SK-N-SH (cell line): Measurements from ENCODE around the gene CNTN4. TPM values are rescaled to one million over a fixed set of nuclear protein-coding genes. Genes with fewer than 3 reads are reported as not detected.

Experiments
- CTCF ChIA-PET: fragments of 300-600, 350-600 bp; formaldehyde crosslinking; extraction: SDS; loops from one replicate; lab custom pipeline; 2021; lab: Yijun Ruan, JAX
- POLR2A ChIA-PET: fragments of 350-600 bp; sonication (Branson Sonifier 250); formaldehyde crosslinking; extraction: SDS; loops from one replicate; lab custom pipeline; 2020; ENCODE audit warnings: antibody characterized with exemption, inconsistent platforms; lab: Yijun Ruan, JAX
- DNase-seq: peaks from one replicate; pipeline ENCODE4 v3.0.0; 2012
- H2AFZ ChIP-seq: fragments of 200-600 bp; sonication (generic); 2 replicates; pipeline ENCODE4 v1.8.1; 2016; ENCODE audit warnings: antibody characterized with exemption, mild to moderate bottlenecking, low read depth
- H3F3A ChIP-seq: fragments of 200-600 bp; sonication (generic); replicated peaks from 2 replicates; pipeline ENCODE3; 2016; ENCODE audit warnings: antibody characterized with exemption, mild to moderate bottlenecking; ENCODE audit not compliant: insufficient read depth
- H3K27ac ChIP-seq, 2 experiments: fragments of 200-500 bp in 1 of 2; fragments of 200-600 bp in 1 of 2; sonication (Bioruptor generic) in 1 of 2; sonication (generic), shearing (Covaris generic) in 1 of 2; 2 replicates each; pipeline versions ENCODE4 v1.5.1 to v1.6.1; 2014 to 2016; ENCODE audit warnings: low read depth in 2 of 2, inconsistent platforms in 1 of 2, low read length in 1 of 2, mild to moderate bottlenecking in 1 of 2, mixed read lengths in 1 of 2
- H3K27me3 ChIP-seq: fragments of 200-600 bp; sonication (generic), shearing (Covaris generic); 2 replicates; pipeline ENCODE4 v1.6.1; 2016; ENCODE audit warnings: mixed run types; ENCODE audit not compliant: insufficient read depth
- H3K36me3 ChIP-seq, 2 experiments: fragments of 200-500 bp in 1 of 2; fragments of 200-600 bp in 1 of 2; sonication (Bioruptor generic) in 1 of 2; sonication (generic) in 1 of 2; replicated peaks in 1 of 2; 2 replicates each; pipeline versions ENCODE3 to v1.5.1; 2014 to 2016; ENCODE audit warnings: low read length in 1 of 2, mild to moderate bottlenecking in 1 of 2; ENCODE audit not compliant: insufficient read depth in 2 of 2, control insufficient read depth in 1 of 2
- H3K4me1 ChIP-seq, 2 experiments: fragments of 200-500 bp in 1 of 2; fragments of 200-600 bp in 1 of 2; sonication (Bioruptor generic) in 1 of 2; sonication (generic), shearing (Covaris generic) in 1 of 2; 2 replicates each; pipeline versions ENCODE4 v1.5.1 to v1.6.1; 2014 to 2016; ENCODE audit warnings: low read depth in 1 of 2, low read length in 1 of 2, mixed run types in 1 of 2; ENCODE audit not compliant: insufficient read depth in 2 of 2, control insufficient read depth in 1 of 2
- H3K4me2 ChIP-seq: fragments of 200-600 bp; sonication (generic), shearing (Covaris generic); 2 replicates; pipeline ENCODE4 v1.6.1; 2017; ENCODE audit warnings: mixed run types
- H3K4me3 ChIP-seq, 2 experiments: fragments of 200-500 bp in 1 of 2; fragments of 200-600 bp in 1 of 2; sonication (Bioruptor generic) in 1 of 2; sonication (generic), shearing (Covaris generic) in 1 of 2; 2 replicates each; pipeline versions ENCODE4 v1.5.1 to v1.8.1; 2014 to 2016; ENCODE audit warnings: low read depth in 2 of 2, inconsistent platforms in 1 of 2, low read length in 1 of 2, mild to moderate bottlenecking in 1 of 2, mixed read lengths in 1 of 2, moderate library complexity in 1 of 2
- H3K79me2 ChIP-seq: fragments of 200-600 bp; sonication (generic); 2 replicates; pipeline ENCODE4 v1.8.1; 2017; ENCODE audit warnings: mild to moderate bottlenecking; ENCODE audit not compliant: insufficient read depth
- H3K9ac ChIP-seq: fragments of 200-600 bp; sonication (generic); 2 replicates; pipeline ENCODE4 v1.6.1; 2017; ENCODE audit warnings: mixed run types
- H3K9me2 ChIP-seq: fragments of 200-600 bp; sonication (generic); 2 replicates; pipeline ENCODE4 v1.6.1; 2017; ENCODE audit warnings: mixed run types
- H3K9me3 ChIP-seq: fragments of 200-600 bp; sonication (generic); 2 replicates; pipeline ENCODE4 v1.6.1; 2017; ENCODE audit warnings: mixed run types, mild to moderate bottlenecking, moderate library complexity
- H4K20me1 ChIP-seq: fragments of 200-600 bp; sonication (generic); 2 replicates; pipeline ENCODE4 v1.6.1; 2017; ENCODE audit warnings: mild to moderate bottlenecking, mixed run types; ENCODE audit not compliant: insufficient read depth
- ELF1 ChIP-seq: IDR thresholded peaks from 2 replicates; pipeline ENCODE4 v1.4.0; 2012
- EP300 ChIP-seq, 2 experiments: IDR thresholded peaks; 2 replicates each; pipeline versions ENCODE4 v1.4.0 to v1.6.1; 2012; ENCODE audit warnings: borderline replicate concordance in 1 of 2, low read depth in 1 of 2, low read length in 1 of 2
- FOXJ3 ChIP-seq: sonication (generic); formaldehyde crosslinking; IDR thresholded peaks from 2 replicates; pipeline ENCODE4 v1.5.1; 2020; ENCODE audit warnings: mild to moderate bottlenecking, missing genetic modification reagents
- JUND ChIP-seq: IDR thresholded peaks from 2 replicates; pipeline ENCODE4 v1.4.0; 2012
- MAX ChIP-seq: IDR thresholded peaks from 2 replicates; pipeline ENCODE4 v1.4.0; 2012; ENCODE audit warnings: low read depth
- MEF2A ChIP-seq: IDR thresholded peaks from 2 replicates; pipeline ENCODE4 v1.4.0; 2012; ENCODE audit warnings: low read depth, borderline replicate concordance
- MXI1 ChIP-seq: IDR thresholded peaks from 2 replicates; pipeline ENCODE4 v1.6.1; 2012; ENCODE audit warnings: mild to moderate bottlenecking, low read depth, low read length, improper control_type of control experiment
- NFIC ChIP-seq: IDR thresholded peaks from 2 replicates; pipeline ENCODE4 v1.4.0; 2012; ENCODE audit warnings: borderline replicate concordance
- PBX3 ChIP-seq: IDR thresholded peaks from 2 replicates; pipeline ENCODE4; 2012
- POLR2AphosphoS5 ChIP-seq: IDR thresholded peaks from 2 replicates; pipeline ENCODE4 v1.6.1; 2012; ENCODE audit warnings: low read depth, low read length
- RCOR1 ChIP-seq: fragments of 150-350 bp; IDR thresholded peaks from 2 replicates; pipeline ENCODE4 v1.6.1; 2017; ENCODE audit warnings: antibody characterized with exemption, low read length
- REST ChIP-seq: IDR thresholded peaks from 2 replicates; pipeline ENCODE4 v1.6.1; 2012; ENCODE audit warnings: mild to moderate bottlenecking, low read depth, low read length, moderate library complexity
- RXRA ChIP-seq: IDR thresholded peaks from 2 replicates; pipeline ENCODE4 v1.4.0; 2012; ENCODE audit warnings: low read depth, mild to moderate bottlenecking, borderline replicate concordance
- SIN3A ChIP-seq: IDR thresholded peaks from 2 replicates; pipeline ENCODE4 v1.6.1; 2012; ENCODE audit warnings: low read depth, mild to moderate bottlenecking, low read length, moderate library complexity, borderline replicate concordance
- TAF1 ChIP-seq: IDR thresholded peaks from 2 replicates; pipeline ENCODE4 v1.6.1; 2012; ENCODE audit warnings: low read depth, mild to moderate bottlenecking, low read length, moderate library complexity, borderline replicate concordance
- TCF12 ChIP-seq: IDR thresholded peaks from 2 replicates; pipeline ENCODE4 v1.4.0; 2012
- USF1 ChIP-seq: IDR thresholded peaks from 2 replicates; pipeline ENCODE4 v1.4.0; 2012; ENCODE audit warnings: low read depth, borderline replicate concordance
- YY1 ChIP-seq: IDR thresholded peaks from 2 replicates; pipeline ENCODE4 v1.4.0; 2012; ENCODE audit warnings: low read depth, mild to moderate bottlenecking
- ZBTB33 ChIP-seq: IDR thresholded peaks from 2 replicates; pipeline ENCODE4 v1.4.0; 2012; ENCODE audit warnings: low read depth, borderline replicate concordance
- WGBS: methylation state at CpG from one replicate; pipeline ENCODE4 v1.1.6; 2017; ENCODE audit warnings: low lambda C conversion rate; 5-methylcytosine and 5-hydroxymethylcytosine counted together
- polyA plus RNA-seq, 3 experiments: library from polyadenylated mRNA; depleted of rRNA; stranded (reverse); fragments of >200 nt; gene quantifications; 2 replicates each; pipeline ENCODE4 v1.2.3, GENCODE V29; 2012

The CNTN4 gene
- polyA plus RNA-seq, 1 of the 3 experiments (the other 2 are of a cell fraction): 0.12 TPM

- TF ChIP-seq NFIC (no peak), RCOR1 (no peak), ELF1 (no peak), EP300 (IDR thresholded peaks at IDR 0.05; ENCODE audit: borderline replicate concordance in 1 of 2, low read depth in 1 of 2, low read length in 1 of 2) (no peak), FOXJ3 (CRISPR knock-in tag) (no peak), RXRA (no peak), JUND (no peak), MEF2A (no peak), POLR2AphosphoS5 (no peak), TAF1 (no peak), MXI1 (no peak)
- no peak for DNase-seq
- Histone ChIP-seq H3K9ac (no peak overlapping the region), H3K4me1 (peaks cover 0 to 11% of the 10 kb centered on the region in 2 experiments; a peak in 2 of 4 replicates), H3K27ac (no peak overlapping the region), H3K4me3 (no peak overlapping the region), H3K9me2 (no peaks in the 10 kb centered on the region), H2AFZ (no peak overlapping the region), H4K20me1 (no peaks in the 10 kb centered on the region), H3K27me3 (no peaks in the 10 kb centered on the region), H3K4me2 (no peak overlapping the region), H3K9me3 (no peaks in the 10 kb centered on the region; the same call in 1 of the 2 replicates), H3K79me2 (no peaks in the 10 kb centered on the region), H3K36me3 (no peaks in the 10 kb centered on the region), H3F3A (no peaks in the 10 kb centered on the region)
- ChIA-PET POLR2A (no interaction called here), CTCF (interaction anchor here (0.5 kb wide), 1 partner anchor 27 kb away, joined by 3 read pairs; no protein-coding TSS in a partner anchor)
- WGBS: 19% methylated on average over 3 of the region's 3 CpGs
Measured at GRCh38 chr3:2420919-2421318, 322.3 kb downstream of the CNTN4 start.

GRCh38 chr3:2423143-2423542, 324.5 kb downstream of the CNTN4 start:
- Histone ChIP-seq H3K9ac (no peak overlapping the region), H3K27me3 (no peaks in the 10 kb centered on the region), H3K9me3 (no peaks in the 10 kb centered on the region), H3K4me3 (no peak overlapping the region), H3F3A (no peaks in the 10 kb centered on the region), H2AFZ (no peak overlapping the region), H4K20me1 (no peaks in the 10 kb centered on the region), H3K4me2 (no peak overlapping the region), H3K36me3 (no peaks in the 10 kb centered on the region), H3K79me2 (no peaks in the 10 kb centered on the region), H3K9me2 (no peaks in the 10 kb centered on the region), H3K4me1 (peaks cover 0 to 7% of the 10 kb centered on the region in 2 experiments; a peak in 2 of 4 replicates), H3K27ac (peak overlapping the region in 1 of 2 experiments; percentile 16; a peak in 1 of 4 replicates)
- WGBS: 33% methylated on average over 3 of the region's 3 CpGs
- no peak for TF ChIP-seq MEF2A
- no peak for TF ChIP-seq ZBTB33
- no peak for TF ChIP-seq MAX
- no peak for TF ChIP-seq ELF1
- TF ChIP-seq REST: no peak
- no peak for TF ChIP-seq USF1
- TF ChIP-seq SIN3A: no peak
- no peak for TF ChIP-seq MXI1
- no peak for TF ChIP-seq PBX3
- TF ChIP-seq YY1: no peak
- no peak for TF ChIP-seq RCOR1
- TF ChIP-seq TCF12: no peak
- ChIA-PET CTCF (interaction anchor here (0.7 kb wide), 1 partner anchor 17 kb away, joined by 3 read pairs; no protein-coding TSS in a partner anchor), POLR2A (no interaction called here)
- DNase-seq: no peak
